Adrenal gland (tissue), 12 donors: Measurements from ENCODE around the gene UNC5A. TPM values are rescaled to one million over a fixed set of nuclear protein-coding genes. Genes with fewer than 3 reads are reported as not detected.
A peak's percentile ranks its signal among the peaks of the same experiment; 100 is the strongest.

ENCODE experiments used
- DNase-seq, 7 donors: peaks; one replicate each; pipeline ENCODE4 v3.0.0-alpha.2; 2019 to 2020
- H3K27ac ChIP-seq, 5 donors: fragments of 200-600 bp; sonication (generic) in 4 of 5; 1 replicate in 3 of 5; 2 replicates in 2 of 5; pipeline versions ENCODE4 v1.5.1 to v1.8.0; 2016 to 2020; ENCODE audit warnings: mild to moderate bottlenecking in 1 of 5
- H3K27me3 ChIP-seq: fragments of 200-600 bp; 2 replicates; pipeline ENCODE4 v1.8.0; 2021
- H3K36me3 ChIP-seq, 2 donors: fragments of 200-600 bp; replicated peaks in 1 of 2; 1 replicate in 1 of 2; 2 replicates in 1 of 2; pipeline versions ENCODE4 v1.5.1 to v1.8.0; 2018 to 2022
- H3K4me1 ChIP-seq, 2 donors: fragments of 200-600 bp; replicated peaks in 1 of 2; 1 replicate in 1 of 2; 2 replicates in 1 of 2; pipeline versions ENCODE4 v1.5.1 to v1.8.0; 2018 to 2021
- H3K4me3 ChIP-seq, 4 donors: fragments of 200-600 bp; sonication (generic) in 3 of 4; one replicate each; pipeline ENCODE4 v1.5.1; 2016 to 2018
- H3K9me3 ChIP-seq, 3 donors: fragments of 200-600 bp; sonication (generic) in 1 of 3; replicated peaks in 1 of 3; 1 replicate in 2 of 3; 2 replicates in 1 of 3; pipeline versions ENCODE4 v1.5.1 to v1.8.0; 2016 to 2021
- CTCF ChIP-seq, 6 experiments: fragments of 450-650 bp in 4 of 6; fragments of 200-600 bp in 2 of 6; sonication (generic) in 1 of 6; IDR thresholded peaks; 1 replicate in 5 of 6; 2 replicates in 1 of 6; pipeline versions ENCODE4 v1.5.1 to v1.8.0; 2016 to 2021; ENCODE audit warnings: antibody characterized with exemption in 6 of 6, mild to moderate bottlenecking in 2 of 6, moderate library complexity in 1 of 6
- POLR2A ChIP-seq, 2 donors: fragments of 450-650 bp; IDR thresholded peaks; one replicate each; pipeline ENCODE4 v1.6.1; 2017; ENCODE audit warnings: antibody characterized with exemption in 2 of 2, mild to moderate bottlenecking in 2 of 2, moderate library complexity in 1 of 2
- WGBS, 4 donors: extraction: QIAGEN DNeasy Blood & Tissue Kit in 2 of 4; methylation state at CpG; one replicate each; pipeline versions ENCODE4 v1.1.5 to v1.1.7; 2013 to 2017; 5-methylcytosine and 5-hydroxymethylcytosine counted together
- intact Hi-C, 2 donors: fragments of 100-400 bp; cut with DNase I; formaldehyde crosslinking; loops; one replicate each; pipeline versions ENCODE4 v1.14.1 to v1.15.0; 2022 to 2023
- polyA plus RNA-seq, 3 donors: library from polyadenylated mRNA; stranded (reverse); fragments of 200-250 nt in 2 of 3; fragments of 350-450 nt in 1 of 3; fragmentation: Illumina TruSeq in 1 of 3; extraction: RNeasy Lipid Tissue Mini Kit (QIAGEN cat#74804) in 1 of 3; gene quantifications; one replicate each; pipeline ENCODE4 v1.2.3, GENCODE V29; 2013 to 2014
- total RNA-seq, 9 donors: library from RNA; depleted of rRNA in 4 of 9; stranded (reverse); fragments of >200 nt in 4 of 9; fragments of 120-200 nt in 1 of 9; fragmentation: NEBNext Ultra II Directional in 1 of 9; extraction: Animal tissue kit (Norgen Biotek cat#: 25700) in 1 of 9; gene quantifications; one replicate each; pipeline versions ENCODE4 v1.1.0 to v1.2.4, GENCODE V29; 2013 to 2023
- donor health status: healthy with polysubstance abuse.
- donor health status: Bipolar disorder and iron deficiency.
- donor health status: DM: yes; HTN: yes; CAD: no.
- donor health status: DM: no; HTN: no; CAD: no.
- donor health status: DM: no; HTN: no; CAD: no.
- donor health status: DM: yes; HTN: yes; CAD: no.

The UNC5A gene
- total and polyA plus RNA-seq, 12 donors: 0.06 to 19.7 (median 3.5) TPM; not detected in 2

- Histone ChIP-seq H3K36me3 (peaks cover 0 to 25% of the 10 kb centered on the region in 2 donors), H3K9me3 (no peaks in the 10 kb centered on the region), H3K27ac (peak overlapping the region in 1 of 5 donors; percentile 31), H3K4me1 (no peaks in the 10 kb centered on the region), H3K4me3 (no peak overlapping the region), H3K27me3 (no peaks in the 10 kb centered on the region)
- TF ChIP-seq POLR2A (IDR thresholded peaks at IDR 0.05) (no peak), CTCF (IDR thresholded peaks at IDR 0.05) (no peak)
- intact Hi-C loops: no loop called here
- 64 to 78% (median 72%) methylated on average over 7 of the region's 7 CpGs for WGBS, 4 donors
- no peak for DNase-seq
These were observed 90.4 kb downstream of the UNC5A start for GRCh38 chr5:176900780-176901204.

- Histone ChIP-seq H3K36me3 (peaks cover 0 to 32% of the 10 kb centered on the region in 2 donors), H3K27ac (peak overlapping the region in 1 of 5 donors; percentile 36), H3K4me3 (no peak overlapping the region), H3K4me1 (no peaks in the 10 kb centered on the region), H3K27me3 (no peaks in the 10 kb centered on the region), H3K9me3 (no peaks in the 10 kb centered on the region)
- intact Hi-C loops: no loop called here
- peak in 1 of 7 donors; percentile 19 for DNase-seq
- TF ChIP-seq CTCF (IDR thresholded peaks at IDR 0.05) (no peak), POLR2A (IDR thresholded peaks at IDR 0.05) (no peak)
- 90 to 94% (median 91%) methylated on average over 12 of the region's 12 CpGs for WGBS, 4 donors
These were observed 91.1 kb downstream of the UNC5A start for GRCh38 chr5:176901260-176902101.

GRCh38 chr5:176902102-176902814 lies 91.9 kb downstream of the UNC5A start:
- 87 to 90% (median 88%) methylated on average over 5 to 6 of the region's 6 CpGs for WGBS, 4 donors
- Histone ChIP-seq H3K27ac (peak overlapping the region in 1 of 5 donors; percentile 2), H3K4me3 (no peak overlapping the region), H3K36me3 (peaks cover 0 to 40% of the 10 kb centered on the region in 2 donors), H3K9me3 (no peaks in the 10 kb centered on the region), H3K27me3 (no peaks in the 10 kb centered on the region), H3K4me1 (no peaks in the 10 kb centered on the region)
- no peak for TF ChIP-seq POLR2A (IDR thresholded peaks at IDR 0.05)
- no peak for TF ChIP-seq CTCF (IDR thresholded peaks at IDR 0.05)
- peak in 1 of 7 donors; percentile 17 for DNase-seq
- intact Hi-C loops: no loop called here

- intact Hi-C loops: no loop called here
- H3K27me3 ChIP-seq: no peaks in the 10 kb centered on the region
- H3K27ac ChIP-seq: no peak overlapping the region
- H3K4me3 ChIP-seq: no peak overlapping the region
- peaks cover 0 to 48% of the 10 kb centered on the region in 2 donors for H3K36me3 ChIP-seq
- DNase-seq: peak in 1 of 7 donors; percentile 14
- TF ChIP-seq CTCF (IDR thresholded peaks at IDR 0.05) (no peak), POLR2A (IDR thresholded peaks at IDR 0.05) (no peak)
- 82 to 91% (median 87%) methylated on average over 5 of the region's 5 CpGs for WGBS, 4 donors
- H3K4me1 ChIP-seq: no peaks in the 10 kb centered on the region
- no peaks in the 10 kb centered on the region for H3K9me3 ChIP-seq
These were observed 92.7 kb downstream of the UNC5A start for GRCh38 chr5:176902911-176903664.
